OCI-M1 (cell line): ENCODE data around the gene PARP6.

Experiments used
- DNase-seq: peaks from one replicate; lab custom pipeline; 2025; lab: John Stamatoyannopoulos, UW

Gene PARP6

DNA sequence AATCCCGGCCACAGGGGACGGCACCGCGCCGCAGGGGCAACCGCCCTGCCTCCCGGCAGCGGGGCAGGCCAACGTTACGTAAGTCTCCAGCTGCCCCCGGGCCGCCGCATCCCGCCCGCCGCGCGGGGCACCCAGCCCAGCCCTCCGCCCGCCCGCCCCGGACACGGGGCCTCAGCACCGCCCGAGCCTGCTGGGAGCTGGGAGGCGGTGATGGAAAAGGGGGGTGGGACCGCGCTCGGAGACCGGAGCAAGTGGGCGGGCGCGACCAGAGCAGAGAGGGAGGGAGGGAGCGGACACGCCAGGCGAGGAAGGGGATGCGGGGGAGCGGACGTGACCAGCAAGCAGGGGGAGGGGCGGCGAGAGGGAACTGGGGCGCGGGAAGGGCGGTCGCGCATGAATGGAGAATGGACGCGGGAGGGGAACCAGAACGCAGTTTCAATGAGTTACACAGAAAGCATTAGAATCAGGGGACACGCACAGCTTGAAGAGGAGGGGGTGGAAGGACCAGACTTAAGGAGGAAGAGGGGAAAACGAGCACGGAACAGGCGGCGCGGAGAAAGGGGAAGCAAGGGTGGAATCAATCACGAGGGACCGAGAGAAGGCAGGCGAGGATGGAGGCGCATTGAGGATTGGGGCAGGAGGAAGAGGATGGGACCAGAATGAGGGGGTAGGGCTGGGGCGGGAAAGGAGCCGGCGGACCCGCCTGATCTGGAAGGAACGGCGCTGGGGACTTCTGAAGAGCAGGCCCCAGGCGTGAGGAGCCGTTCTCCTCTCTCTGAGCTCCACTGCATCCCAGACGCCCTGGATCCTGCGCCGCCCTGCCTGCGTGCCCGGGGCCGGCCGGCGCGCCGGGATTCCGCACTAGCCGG, 41.9 kb downstream of the PARP6 start:
- DNase-seq: peak; percentile 82

DNA sequence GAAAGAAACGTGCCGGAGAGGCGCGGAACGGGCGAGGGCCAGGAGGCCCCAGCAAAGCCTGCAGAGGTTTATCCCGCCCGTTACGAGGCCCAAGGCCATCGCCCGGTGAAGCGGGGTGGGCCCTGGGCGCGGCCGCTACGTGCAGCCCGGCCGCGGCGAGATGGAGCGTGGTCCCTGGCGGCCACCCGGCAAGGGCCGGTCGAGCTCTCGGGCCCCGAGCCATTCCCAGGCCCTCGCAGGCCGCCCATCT, 42.5 kb downstream of the PARP6 start:
- DNase-seq: no peak

DNA sequence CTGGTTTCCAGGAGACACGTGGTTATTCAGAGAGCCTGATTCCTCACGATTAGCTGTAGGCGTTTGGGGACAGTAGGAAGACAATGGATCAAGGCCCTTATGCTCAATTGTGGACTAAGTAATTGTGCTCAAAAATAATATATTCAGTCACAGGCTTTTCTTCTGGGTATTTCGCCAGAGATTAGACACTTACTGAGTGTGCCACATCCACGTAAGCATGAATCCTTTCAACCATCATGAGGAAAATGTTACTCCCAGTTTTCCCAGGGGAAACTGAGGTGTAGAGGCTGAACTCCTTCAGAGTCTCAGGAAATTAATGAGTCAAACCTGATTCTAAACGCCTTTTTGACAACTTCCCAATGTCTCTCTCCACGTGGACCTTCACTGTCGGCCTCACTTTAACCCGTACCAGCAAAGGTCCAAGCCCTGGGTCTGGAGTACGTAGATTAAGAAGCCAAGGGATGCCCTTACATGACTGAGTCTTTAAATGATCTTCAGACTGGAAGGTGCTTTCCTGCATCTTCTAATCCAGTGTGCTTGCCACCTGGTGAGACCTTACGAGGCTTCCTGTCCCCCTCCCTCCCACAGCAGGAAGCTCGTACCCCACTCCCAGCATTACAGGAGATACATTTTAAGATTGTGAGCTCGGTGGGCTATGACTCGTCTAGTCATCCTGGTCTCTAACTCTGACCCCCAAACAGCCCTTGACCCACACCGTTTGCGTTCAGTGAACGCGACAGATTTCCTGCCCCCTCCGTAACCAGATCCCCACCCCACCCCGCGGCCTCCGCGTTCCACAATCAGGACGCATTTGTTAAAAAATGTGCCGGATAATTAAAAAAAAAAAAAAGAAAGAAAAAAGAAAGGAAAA, 43.0 kb downstream of the PARP6 start:
- peak; percentile 56 for DNase-seq

DNA sequence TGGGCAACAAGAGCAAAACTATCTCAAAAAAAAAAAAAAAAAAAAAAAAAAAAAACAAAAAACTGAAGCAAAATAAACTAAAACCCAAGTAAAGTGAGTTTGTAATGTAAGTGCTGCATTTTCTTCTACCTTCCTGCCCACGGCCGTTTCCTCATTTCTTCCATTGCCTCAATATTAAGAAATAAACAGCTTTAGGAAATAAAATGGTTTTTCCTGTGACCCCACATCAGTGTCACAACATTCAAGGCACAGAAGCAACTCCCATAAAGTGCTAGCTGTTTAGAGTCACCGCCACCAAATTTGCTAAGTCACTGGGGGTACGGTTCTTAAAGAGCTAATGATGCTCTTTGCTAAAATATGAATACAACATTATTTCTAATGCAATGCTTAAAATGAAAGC, 44.6 kb downstream of the PARP6 start:
- peak; percentile 42 for DNase-seq

DNA sequence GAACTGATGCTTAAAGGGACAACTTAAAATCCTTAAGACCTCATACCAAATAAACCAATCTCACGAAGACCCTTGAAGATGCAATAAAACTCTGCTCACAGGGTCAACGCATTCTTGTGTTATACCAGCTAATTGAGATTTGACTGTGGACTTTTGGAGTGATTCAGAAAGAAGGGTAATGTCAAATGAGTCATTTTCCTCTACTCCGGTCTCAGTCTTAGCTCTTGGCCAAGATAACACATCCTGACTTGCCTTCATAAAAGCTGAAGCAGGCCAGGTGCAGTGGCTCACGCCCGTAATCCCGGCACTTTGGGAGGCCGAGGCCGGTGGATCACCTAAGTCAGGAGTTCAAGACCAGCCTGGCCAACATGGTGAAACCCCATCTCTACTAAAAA, 45.2 kb downstream of the PARP6 start:
- DNase-seq: peak; percentile 29

DNA sequence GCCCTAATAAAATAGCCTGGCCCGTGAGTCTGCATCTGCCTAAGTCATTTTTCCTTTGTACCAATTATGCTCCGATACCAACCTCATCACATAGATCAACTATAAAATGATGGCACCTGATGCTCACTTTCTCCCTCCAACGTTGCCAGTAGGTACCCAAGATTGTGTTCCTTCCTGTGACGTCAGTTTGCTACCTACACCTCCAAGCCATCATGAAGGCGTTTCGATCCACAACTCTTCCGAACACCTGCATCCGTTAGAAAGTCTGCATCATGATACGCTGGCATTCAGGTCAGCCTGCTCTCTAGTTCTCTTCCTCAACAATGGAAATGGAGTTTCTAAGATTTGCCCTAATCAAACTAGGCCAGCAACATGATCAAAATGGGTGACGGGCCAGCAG, 49.1 kb downstream of the PARP6 start:
- DNase-seq: no peak

DNA sequence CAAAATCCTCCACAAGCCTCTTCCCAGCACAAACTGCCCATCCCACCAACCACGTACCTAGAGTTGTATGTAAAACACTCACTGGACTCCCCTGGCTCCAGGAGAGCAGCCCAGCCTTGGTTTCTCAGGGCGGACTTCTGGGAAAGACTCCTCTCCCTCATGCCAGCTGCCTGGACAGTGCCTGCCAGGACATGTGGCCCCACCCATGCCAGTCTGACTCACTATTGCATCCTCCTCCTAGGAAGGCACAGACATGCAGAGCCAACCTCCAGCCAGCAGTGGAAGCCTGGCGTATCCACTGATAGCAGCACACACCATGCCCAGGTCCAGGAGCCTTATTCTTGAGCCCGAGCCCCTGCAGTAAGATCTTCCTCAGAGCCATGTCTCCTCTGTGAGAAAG, 50.0 kb downstream of the PARP6 start:
- DNase-seq: no peak

DNA sequence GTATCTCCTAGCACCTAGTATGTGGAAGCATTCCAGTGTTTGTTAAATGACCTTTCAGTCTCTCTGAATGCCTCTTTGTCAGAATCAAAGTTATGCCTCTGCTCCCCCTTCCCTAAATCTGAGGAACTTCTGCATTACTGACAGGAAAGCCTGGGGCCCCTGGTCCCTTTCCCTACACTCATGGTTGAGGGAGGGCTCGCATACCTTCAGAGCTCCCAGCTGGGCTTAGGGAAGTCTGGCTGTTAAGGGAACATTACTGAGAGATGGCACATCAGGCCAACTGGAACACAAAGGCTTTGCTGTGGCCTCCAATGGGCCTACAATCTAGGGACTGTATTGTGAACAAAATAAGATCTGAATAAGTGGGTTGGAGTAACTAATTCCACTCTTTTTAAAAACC, 51.7 kb downstream of the PARP6 start:
- no peak for DNase-seq

DNA sequence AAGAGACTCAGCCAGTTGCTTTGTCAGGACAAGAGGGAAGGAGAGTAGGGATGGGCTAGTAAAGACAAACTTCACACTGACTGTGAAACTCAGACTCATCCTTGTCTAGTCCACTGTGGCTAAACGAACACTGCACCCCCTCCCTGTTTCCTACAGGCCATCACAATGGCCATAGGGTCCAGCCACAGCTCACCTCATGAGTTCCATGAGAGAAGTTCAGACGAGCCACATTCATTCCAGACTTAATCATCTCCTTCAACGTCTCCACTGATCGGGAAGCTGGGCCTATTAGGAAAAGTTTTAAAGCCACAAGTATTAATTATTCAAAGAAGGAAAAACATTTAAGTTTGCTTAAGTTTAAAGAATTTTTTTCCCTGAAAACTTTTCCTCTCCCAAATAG, 55.1 kb downstream of the PARP6 start:
- DNase-seq: no peak

DNA sequence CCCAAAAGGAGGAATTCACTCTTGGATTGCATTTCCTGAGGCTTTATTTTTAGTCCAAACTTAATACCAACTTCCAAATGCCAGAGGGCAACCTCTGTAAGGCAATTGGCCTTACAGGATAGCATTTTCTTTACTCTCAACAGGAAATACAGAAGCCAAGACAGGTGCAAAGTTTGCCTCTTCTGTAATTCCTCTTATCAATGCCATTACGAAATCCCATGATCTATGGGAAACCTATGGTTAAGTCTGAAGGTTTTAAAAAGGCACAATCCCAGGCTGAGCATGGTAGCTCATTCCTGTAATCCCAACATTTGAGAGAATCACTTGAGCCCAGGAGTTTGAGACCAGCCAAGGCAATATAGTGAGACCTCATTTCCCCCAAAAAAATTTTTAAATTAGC, 56.3 kb downstream of the PARP6 start:
- no peak for DNase-seq

DNA sequence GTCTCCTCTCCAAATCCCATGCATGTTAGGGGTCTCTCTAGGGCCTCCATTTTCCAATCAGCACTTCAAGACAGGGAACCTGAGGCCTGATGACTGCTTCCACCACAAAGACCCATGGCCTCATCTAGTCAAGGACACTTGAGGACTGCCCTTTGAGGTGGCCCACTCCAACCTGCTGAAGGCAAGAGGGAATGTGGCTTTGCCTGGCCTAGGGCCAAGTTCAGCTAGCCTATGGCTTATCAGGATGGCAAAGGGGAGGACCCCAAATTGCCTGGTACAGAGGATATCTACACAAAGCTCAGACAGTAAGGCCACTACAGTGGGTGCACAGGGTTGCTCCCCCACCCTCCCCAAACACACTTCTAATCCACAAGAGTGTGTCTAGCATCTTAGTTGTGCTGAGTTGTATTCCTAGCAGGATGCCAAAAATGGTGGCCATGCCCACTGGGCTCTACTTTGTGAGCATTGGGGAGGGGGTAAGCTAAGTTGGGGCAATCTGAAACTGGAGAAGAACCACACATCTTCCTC, 64.7 kb downstream of the PARP6 start:
- DNase-seq: no peak

DNA sequence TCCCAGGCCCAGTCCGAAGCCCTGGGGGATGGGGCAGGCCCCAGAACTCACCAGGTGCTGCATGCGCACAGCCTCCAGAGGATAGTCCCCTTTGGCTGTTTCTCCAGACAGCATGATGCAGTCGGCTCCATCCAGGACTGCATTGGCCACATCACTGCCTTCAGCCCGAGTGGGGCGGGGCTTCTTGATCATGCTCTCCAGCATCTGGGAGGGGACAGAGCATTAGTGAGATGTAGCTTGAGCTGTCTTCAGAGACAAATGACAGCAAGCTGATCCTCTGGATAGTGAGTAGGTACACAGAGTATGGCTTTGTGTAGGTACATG, 65.7 kb downstream of the PARP6 start:
- DNase-seq: no peak

DNA sequence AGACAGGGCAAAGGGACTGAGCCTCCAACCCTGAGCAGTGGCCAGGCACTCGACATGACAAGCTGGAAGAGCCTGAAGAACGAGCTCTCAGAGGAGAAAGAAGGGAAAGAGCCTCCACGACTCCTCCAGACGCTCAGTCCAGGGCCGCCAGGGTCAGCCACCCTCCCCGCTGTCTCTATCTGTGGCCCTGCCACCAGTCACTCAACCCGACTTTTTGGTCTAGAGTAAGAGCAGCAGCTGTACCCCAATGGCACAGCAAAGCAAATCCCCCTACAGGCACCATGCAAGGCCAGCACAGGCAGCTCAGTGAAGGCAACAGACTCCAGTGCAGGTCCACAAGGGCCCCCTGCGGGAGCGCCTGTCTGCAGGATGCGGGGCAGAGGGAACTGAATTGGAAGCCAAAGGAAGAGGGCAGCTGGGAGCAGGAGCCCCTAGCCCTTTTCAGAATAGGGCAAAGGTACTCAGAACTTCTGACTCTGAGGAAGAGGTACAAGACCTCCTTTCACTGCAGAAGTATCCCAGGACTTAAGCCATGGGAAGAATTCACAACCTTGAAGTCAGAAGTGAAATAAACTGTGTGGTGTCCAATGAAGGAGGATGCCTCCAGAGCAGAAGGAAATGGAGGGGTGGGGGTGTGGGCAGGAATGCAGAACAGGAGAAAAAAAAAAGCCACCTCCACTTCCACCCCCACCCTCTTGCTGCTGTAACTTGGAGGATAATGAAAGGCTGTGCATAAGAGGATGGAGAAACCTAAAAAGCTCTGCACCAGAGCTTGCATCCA, 66.3 kb downstream of the PARP6 start:
- no peak for DNase-seq

DNA sequence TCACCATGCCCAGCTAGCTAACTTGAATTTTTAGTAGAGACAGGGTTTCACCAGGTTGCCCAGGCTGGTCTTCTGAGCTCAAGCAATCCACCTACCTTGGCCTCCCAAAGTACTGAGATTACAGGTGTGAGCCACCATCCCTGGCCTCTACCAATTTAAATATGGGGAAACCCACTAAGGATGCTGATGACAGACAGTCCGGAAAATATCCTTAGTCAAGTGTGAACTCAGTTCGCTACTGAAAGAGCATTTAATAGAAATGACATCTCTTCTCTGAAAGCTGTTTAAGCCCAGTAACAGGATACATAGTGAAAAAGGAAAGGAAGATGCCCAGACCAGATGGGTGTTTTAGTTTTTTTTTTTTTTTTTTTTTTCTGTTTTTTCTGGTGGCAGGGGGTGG, 67.1 kb downstream of the PARP6 start:
- DNase-seq: no peak

DNA sequence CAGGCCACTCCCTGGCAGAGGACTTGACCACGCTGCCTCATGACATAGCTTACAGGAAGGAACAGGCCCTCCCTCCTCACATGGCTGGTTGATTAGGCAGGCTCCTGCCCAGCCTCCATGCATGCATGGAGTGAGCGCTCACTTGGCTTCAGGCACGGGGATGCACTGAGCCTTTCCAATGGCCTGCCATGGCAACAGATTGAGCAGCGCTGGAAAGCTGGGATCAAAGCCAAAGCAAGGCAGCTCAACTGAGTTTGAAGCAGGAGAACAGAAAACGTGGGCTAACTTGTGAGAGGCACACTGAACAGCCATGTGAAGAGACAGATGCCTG, 68.9 kb downstream of the PARP6 start:
- no peak for DNase-seq

DNA sequence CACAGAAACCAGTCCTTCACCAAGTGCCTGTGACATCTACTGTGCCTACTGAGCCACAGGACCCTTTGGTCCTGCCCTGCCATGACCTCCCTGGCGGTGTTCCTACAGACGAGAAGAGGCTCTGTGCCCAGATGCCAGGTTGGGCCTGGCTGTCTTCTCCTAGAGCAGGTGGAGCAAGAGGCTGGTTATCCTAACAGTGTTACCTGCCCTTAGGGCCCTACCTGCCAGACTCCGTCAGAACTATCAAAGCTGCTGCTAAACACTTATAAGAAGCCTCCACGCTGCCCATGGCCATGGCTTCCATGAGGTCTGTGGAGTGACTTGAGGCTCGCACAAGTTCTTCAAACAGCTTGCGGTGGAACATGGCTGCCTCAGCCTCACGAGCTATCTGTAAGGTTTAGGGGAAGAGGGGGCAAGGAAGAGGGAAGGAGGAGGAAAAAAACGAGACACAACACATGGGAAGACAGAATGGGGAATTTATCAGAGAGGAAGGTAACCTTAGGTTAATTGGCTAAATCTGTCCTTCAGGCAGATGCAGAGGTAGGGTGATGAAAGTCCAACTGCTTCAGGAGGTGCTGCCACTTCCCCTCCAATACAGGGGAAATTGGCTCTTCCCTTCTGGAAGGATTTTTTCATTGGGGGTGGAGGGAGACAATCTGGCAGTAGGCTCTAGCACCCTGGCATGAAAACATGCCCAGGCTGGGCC, 69.4 kb downstream of the PARP6 start:
- DNase-seq: no peak

DNA sequence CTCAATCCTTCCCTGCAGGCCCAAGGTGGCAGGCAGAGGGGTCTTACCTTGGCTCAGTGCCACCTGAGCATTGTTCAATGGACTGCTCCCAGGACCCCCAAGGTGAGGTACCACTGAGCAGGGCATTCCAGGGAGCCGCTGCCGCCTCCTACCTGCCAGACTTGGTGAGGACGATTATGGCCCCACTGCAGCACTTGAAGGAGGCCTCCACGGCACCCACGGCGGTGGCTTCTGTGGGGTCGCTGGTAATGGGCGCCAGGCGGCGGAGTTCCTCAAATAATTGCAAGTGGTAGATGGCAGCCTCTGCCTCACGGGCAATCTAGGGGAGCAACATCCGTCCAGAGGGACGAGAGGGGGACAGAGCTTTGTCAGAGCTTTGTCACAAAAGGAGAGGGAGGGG, 70.1 kb downstream of the PARP6 start:
- DNase-seq: no peak

DNA sequence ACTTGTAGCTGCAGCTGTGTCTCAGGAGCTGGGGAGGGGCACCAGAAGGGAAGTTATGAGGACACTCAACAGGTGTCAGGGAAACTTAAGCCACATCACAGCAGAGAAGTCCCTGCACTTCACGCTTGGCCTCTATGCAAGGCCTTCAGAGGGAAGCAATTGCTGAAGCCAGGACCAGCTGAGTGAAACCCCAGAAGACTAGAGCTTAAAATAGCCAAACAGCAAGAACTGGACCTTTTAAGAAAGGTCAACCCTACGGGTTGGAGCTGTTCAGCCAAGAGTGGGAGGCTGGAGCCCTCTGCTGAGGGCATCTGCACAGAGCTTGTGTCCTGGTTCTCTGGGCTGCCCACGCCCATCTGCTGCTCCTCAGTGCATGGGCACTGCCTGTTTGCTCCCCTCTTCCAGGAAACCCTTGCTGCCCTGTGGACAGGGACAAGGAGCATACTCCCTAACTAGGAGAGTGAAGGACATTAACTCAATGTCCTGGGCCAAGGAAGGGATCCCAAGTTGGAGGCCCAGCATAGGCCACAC, 70.9 kb downstream of the PARP6 start:
- DNase-seq: no peak

DNA sequence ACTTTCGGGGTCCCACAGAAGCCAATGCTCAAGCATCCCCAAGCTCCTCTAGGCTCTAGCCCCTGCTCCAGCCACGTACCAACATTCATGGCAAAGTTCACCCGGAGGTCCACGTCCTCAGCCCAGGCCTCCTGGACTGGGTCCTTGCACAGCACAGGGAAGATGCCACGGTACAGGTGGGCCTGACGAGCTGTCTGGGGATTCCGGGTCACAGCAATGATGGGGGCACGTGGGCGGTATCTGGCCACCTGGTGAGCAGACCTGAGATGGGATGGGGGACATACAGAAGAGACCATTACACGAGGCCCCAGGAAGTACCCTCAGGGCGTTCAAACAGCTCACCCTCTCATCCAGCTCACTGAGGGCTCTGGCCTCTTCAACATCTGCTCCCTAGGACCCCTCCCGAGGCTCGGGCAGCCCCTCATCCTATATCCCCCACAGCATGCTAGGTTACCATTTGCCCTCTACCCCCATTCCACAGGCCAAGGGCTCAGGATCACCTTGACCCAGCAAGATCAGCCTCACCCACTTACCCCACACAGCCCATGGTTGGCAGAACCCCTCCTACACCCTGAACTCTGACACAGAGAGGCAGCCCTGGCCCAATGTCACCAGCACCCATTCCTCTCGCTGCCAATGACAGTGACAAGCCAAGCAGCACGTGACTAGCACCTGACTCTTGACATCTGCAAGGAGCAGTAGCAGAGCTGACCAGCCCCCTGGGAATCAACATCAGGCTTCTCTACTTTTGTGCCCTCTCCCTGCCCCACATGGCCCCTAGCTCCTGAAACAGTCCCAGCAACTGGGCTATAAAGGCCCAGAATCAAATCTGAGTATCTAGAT, 71.7 kb downstream of the PARP6 start:
- no peak for DNase-seq

DNA sequence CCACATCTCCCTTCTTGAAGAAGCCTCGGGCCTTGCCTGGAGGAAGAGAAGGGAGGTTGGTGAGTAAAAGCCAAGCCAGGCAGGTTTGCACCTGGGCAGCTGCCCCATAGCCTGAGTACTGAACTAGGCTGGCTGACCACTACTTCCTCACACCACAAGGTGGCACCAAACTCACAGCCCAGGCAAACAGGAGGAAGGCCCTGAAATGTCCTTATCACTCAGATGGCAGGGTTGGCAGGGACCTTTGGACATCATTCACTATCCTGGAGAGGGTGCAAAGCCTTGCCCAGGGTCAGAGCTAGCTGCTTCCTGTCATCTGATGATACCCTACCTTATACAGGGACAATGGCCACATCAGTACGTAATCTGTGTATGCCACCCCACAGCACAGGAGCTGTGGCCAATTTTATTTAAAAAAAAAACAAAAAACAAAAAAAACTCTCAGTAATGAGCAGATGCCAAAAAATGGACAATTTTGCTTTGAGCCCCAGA, 72.6 kb downstream of the PARP6 start:
- peak; percentile 84 for DNase-seq

DNA sequence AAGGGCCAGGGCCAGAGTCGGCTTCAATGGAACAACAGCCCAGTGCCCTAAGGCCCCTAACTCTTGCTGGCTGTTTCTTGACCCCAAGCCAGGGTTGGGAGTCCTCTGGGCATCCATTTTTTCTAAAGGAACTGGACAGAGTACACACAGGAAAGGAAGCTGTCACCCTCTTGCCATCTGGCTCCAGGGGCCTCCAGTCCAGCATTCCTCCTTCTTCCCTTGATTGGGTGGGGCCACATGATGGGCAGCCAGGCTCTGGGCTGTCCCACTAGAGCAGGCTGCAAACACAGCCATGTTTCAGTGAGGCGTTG, 73.2 kb downstream of the PARP6 start:
- no peak for DNase-seq
